GM19324 (cell line): ENCODE measurements around the gene CLMP.

Experiments used
- ATAC-seq: cut with Tn5 transposase; IDR thresholded peaks from one replicate; pipeline ENCODE4 v1.9.1; 2021; ENCODE audit warnings: mild to moderate bottlenecking, moderate library complexity; ENCODE audit not compliant: unreplicated experiment, low FRiP score

The CLMP gene, protein sequence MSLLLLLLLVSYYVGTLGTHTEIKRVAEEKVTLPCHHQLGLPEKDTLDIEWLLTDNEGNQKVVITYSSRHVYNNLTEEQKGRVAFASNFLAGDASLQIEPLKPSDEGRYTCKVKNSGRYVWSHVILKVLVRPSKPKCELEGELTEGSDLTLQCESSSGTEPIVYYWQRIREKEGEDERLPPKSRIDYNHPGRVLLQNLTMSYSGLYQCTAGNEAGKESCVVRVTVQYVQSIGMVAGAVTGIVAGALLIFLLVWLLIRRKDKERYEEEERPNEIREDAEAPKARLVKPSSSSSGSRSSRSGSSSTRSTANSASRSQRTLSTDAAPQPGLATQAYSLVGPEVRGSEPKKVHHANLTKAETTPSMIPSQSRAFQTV

GRCh38 chr11:123195188-123196059 lies at the start of gene CLMP:
Gene CLMP, minus strand, starts transcription at chr11:123195248. Its CDS starts 308 bp downstream, at chr11:123194940.
- no peak for ATAC-seq

GRCh38 chr11:123241874-123242543 lies 47.0 kb upstream of the CLMP start:
- no peak for ATAC-seq

DNA sequence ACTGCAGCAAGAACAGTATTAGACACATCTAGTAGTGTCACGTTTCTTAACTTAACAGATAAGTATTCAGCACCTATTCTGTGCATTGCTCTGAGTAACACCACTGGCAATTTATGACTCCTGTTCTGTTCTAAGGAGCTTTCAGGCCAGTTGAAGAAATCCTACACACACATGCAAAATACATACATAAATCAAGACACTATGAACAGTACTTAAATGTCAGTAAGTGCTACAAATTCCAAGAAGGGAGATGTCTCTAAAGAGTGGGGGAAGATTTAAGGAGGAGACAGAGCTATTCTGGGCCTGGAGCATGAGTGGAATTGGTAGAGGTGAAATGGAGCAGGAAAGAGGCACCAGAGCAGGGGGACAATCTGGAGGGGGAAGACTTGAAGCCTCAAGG lies 46.2 kb upstream of the CLMP start:
- ATAC-seq: no peak

DNA sequence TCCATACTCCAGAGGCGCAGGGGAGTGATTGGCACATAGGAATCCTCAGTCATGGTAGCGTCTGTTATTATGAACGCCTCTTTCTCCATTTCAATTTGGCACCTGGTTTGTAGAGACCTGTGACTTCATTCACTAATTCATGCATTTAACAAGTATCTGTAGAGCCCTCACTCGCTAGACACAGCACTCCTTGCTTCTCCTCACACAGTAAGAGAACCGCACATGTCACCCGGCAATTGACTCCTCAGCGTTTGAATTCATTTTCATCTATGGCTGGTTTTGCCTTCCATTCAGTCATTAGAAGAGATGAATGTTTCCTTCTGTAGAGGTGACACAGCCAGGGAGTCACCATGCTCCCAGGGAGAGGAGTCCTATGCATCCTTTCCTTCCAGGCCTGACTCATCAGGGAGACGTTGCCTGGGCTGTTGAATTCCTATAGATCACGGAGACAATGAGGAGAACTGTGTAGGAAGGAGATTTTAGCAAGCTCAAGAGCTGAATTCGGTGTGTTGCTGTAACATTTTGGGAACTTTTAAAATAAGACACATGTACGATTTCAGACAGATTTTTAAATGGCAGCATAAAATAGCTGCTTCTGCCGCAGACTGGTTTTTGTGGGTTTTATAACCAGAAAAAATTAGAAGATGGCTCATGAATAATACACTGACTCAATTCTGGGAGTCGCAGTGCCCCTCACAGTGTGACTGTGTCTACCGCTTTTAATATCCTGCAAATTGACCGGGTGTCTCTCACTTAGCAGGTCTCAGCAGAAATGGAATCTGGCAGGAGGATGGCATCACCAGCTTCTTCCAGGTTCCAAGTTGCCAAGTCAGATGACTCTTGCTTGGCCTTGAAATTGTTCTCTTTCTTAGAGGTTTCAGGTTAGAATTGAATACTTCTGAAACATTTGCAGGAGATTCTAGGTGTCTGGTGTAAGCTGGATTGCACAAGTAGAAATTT lies 44.4 kb upstream of the CLMP start:
- ATAC-seq: no peak

- ATAC-seq: no peak
These were observed 43.2 kb upstream of the CLMP start for GRCh38 chr11:123238297-123238696.

GRCh38 chr11:123236879-123237278 lies 41.8 kb upstream of the CLMP start:
- ATAC-seq: no peak

GRCh38 chr11:123235656-123236261 lies 40.7 kb upstream of the CLMP start:
- no peak for ATAC-seq

- ATAC-seq: no peak
These were observed 40.1 kb upstream of the CLMP start for GRCh38 chr11:123235117-123235655.

DNA sequence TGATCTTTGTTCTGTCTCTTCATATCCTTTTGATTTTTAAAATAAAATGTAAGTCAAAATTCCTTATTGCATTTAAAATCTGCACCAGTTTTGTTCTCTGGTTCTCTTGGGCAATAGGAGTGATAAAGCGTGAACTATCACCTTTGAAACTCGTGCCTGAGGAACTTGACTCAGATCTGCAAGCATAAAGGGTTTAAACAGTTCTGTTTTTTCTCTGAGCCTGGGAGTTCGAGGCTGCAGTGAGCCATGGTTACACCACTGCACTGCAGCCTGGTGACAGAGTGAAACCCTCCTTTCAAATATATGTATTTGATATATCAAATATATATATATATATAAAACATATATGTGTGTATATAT lies 38.9 kb upstream of the CLMP start:
- no peak for ATAC-seq

GRCh38 chr11:123233280-123233974 lies 38.4 kb upstream of the CLMP start:
- peak; percentile 97 for ATAC-seq

DNA sequence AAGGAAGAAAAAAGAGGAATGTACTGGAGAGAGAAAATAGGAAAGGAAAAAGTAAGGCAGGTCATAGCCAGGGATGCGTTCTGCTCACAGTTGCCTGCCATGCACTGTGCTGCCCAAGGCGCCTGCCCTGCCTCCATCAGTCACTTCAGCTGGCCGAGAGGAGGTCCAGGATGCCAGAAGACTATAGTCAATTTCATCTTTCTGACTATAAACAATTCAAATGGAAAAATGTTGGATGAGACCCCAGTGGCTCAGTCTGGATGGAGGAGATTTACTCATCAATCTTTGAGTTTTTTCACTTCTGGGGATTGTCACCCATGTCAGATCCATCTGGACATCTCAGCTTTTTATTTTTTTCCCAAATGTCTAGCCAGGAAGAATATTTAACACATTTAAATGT lies 36.7 kb upstream of the CLMP start:
- ATAC-seq: no peak

- no peak for ATAC-seq
These were observed 36.2 kb upstream of the CLMP start for GRCh38 chr11:123231256-123231655.

DNA sequence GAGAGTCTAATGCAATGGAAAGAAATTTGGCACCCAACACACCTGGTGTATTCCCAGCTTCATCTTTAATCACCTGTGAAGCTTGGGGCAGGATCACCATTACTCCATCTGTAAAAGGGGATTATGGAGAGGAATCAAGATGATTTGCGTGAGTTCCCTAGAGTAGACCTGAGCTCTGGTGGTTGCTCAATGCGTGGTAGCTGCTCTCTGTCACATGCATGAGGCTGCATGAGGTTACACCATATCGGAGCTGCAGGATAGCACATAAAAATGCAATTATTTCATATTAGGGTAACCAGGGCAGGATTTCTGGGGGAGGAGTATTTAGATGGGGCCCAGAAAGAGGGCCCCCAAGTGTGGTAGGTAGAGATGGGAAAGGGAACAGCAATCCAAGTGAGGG lies 35.3 kb upstream of the CLMP start:
- no peak for ATAC-seq

- ATAC-seq: no peak
These were observed 33.6 kb upstream of the CLMP start for GRCh38 chr11:123228496-123229163.

GRCh38 chr11:123227763-123228495 lies 32.9 kb upstream of the CLMP start:
- ATAC-seq: no peak

DNA sequence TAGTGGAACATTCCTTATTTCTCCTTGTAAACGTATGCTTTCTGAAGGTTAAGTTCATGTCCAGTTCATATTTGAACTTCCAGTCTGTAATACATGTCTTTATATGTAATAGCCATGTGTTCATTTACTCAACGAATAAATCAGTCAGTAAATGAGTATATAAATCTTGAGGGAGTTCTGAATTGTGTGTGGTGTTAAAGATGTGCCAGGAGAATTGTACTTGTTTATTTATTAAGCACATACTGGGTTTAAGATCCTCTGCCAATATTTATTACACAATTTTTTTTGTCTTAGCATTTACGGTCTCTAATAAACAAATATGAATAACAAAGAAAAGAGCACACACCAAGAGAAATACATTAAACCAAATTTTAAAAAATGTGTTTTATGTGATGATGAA lies 26.5 kb upstream of the CLMP start:
- no peak for ATAC-seq

GRCh38 chr11:123221096-123221561 lies 26.1 kb upstream of the CLMP start:
- no peak for ATAC-seq
